Measurements from ENCODE around the gene RGS7.
"Not testable (repeated sequence)": the region's sequence is repeated elsewhere in the genome, so short reads cannot be mapped to it uniquely, and the experiment has no call there.

The RGS7 gene

DNA sequence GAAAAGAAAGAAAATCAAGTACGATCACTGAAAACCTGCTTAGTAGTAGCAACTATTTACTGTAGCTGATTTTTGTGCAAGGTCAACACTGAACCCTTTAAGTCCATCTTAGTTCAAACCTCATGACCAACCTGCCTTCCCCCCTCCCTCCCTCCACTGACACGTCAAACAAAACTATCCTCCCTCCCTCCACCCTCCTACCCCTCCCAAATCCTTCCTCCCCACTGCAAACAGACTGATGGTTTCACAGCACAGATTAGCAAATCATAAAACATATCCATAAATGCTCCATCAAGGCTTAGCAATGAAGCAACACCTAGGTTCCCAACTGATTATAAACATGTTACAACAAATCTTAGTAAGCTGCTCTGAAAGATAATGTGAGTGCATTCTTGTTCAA lies 580.8 kb downstream of the RGS7 start:
- DNase-seq (ENCODE audit: low read depth), result no peak

DNA sequence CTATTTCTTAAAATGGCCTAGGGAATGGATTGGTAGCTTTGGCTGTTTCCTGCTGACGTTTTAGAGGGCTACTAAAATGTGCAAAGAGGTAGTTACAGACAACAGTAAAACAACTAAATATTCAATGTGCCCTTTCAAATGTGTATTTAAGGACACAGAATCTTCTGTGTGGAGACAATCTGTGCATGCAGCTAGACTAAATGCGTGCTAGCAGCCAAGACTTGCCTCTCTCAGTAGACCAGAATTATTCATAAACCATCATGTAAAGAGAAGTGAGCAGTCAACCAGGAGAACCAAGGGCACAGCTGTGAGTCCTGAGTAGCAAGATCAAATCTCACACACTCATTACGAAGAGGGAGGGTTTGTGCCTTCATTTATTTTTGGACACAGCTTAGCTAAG lies 584.9 kb downstream of the RGS7 start:
- no peak for DNase-seq (ENCODE audit: low read depth)

DNA sequence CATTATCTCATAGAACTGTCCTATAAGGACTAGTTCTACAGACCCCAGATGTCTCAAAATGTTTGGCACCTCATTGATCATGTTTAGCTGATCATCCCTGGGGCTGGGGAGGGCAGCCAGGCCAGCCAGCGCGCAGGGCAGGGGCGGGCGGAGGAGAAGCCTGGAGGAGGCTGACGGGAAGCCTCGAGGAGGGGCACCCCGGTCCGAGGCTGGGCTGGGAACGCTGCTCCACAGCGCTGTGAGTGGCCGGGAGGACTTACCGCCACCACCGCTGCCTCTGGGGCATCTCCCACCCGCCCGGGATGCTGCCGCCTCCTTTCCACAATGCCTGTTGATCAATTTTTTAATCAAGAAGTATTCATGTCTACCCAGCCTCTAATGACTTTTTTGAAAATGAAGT lies 585.6 kb downstream of the RGS7 start:
- DNase-seq (ENCODE audit: low read depth), result no peak

DNA sequence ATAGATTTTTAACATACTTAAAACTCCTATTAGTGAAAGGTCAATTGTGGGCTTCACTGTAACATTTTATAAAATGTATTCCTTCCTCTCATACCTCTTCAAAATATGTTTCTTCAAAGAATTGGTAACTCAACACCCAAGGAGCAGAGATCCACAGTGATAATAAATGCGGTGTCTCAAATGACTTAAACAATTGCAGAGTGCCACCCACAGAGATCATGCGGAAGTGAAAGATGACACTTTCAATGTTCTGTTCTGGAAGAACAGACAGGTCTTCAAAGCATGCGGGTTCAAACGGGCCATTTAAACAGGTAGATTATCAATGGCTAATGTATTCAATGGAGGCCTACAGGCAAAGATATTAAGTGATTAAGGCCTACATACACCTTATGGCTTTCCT lies 588.0 kb downstream of the RGS7 start:
- DNase-seq (ENCODE audit: low read depth), result no peak

DNA sequence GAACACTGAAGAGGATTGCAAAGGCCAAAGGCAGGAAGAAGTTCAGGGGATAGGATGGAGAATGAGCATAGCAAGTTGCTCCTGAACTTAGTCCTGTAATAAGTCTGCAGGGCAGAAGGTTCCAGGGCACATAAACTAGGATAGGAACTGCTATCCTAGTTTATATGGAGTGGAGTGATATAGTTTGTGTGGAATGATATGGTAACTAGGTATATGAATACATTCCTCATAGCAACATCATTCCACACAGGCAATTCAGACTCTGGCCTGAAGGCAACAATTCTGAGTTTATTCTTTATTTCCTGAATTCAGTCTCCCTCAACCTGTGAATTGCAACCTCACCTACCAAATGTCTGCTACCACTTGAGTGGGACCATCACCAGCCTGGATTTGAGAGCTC lies 590.2 kb downstream of the RGS7 start:
- DNase-seq (ENCODE audit: low read depth), result no peak

DNA sequence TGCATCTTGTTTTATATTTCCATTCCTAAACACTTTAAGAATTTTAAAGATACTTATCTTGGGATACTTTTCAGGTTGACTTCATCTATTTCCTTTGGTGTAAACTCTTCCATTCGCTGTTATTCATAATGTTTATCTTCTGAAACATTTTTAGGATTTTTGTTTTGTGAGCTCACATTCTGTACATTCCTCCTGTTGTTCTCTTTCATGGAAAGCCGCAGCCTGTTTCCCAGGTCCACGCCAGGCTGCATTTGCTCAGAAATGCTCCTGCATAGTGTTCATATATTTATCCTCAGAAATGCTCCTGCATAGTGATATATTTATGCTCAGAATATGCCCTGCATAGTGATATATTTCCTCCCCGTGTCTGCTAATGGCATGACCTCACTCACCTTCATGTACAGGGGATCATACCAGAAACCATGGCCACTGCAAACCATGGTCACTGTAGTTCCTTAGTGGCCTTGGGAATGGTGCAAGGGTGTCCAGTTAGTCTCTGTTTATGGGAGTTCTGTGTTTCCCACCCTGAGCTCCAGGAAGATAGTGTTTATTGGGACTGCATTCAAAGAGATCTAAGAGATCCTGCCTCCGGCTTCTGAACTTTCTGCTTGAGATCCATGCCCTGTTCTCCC lies 591.2 kb downstream of the RGS7 start:
- no peak for DNase-seq (ENCODE audit: low read depth)

DNA sequence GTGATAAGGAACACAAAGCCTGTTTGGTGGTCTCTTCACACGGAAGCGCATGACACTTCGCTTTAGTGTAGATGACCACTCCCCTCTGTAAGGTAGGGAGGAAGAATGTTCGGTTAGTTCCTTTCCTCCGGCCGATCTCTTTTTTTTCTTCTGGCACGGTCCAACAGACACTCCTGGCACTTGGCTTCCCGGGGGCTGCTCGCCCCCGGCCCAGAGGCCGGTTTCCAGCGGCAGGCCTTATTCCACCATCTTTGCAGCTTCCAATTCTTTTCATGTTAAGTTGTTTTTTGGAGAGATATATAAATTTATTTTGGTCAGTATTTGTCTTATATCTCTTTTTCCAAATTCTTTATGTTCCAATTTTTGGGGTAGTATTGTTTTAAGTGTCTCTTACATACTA lies 593.2 kb downstream of the RGS7 start:
- DNase-seq (ENCODE audit: low read depth), result no peak

DNA sequence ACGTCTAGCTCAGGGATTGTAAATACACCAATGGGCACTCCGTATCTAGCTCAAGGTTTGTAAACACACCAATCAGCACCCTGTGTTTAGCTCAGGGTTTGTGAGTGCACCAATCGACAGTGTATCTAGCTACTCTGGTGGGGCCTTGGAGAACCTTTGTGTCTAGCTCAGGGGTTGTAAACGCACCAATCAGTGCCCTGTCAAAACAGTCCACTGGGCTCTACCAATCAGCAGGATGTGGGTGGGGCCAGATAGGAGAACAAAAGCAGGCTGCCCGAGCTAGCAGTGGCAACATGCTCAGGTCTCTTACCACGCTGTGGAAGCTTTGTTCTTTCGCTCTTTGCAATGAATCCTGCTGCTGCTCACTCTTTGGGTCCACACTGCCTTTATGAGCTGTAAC lies 593.9 kb downstream of the RGS7 start:
- not testable (repeated sequence) for DNase-seq (ENCODE audit: low read depth)

DNA sequence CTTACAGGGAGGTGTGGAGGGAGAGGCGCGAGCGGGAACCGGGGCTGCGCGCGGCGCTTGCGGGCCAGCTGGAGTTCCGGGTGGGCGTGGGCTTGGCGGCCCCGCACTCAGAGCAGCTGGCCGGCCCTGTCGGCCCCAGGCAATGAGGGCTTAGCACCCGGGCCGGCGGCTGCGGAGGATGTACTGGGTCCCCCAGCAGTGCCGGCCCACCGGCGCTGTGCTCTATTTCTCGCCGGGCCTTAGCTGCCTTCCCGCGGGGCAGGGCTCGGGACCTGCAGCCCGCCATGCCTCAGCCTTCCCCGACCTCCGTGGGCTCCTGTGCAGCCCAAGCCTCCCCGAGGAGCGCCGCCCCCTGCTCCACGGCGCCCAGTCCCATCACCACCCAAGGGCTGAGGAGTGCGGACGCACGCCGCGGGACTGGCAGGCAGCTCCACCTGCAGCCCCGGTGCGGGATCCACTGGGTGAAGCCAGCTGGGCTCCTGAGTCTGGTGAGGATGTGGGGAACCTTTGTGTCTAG lies 594.5 kb downstream of the RGS7 start:
- not testable (repeated sequence) for DNase-seq (ENCODE audit: low read depth)

DNA sequence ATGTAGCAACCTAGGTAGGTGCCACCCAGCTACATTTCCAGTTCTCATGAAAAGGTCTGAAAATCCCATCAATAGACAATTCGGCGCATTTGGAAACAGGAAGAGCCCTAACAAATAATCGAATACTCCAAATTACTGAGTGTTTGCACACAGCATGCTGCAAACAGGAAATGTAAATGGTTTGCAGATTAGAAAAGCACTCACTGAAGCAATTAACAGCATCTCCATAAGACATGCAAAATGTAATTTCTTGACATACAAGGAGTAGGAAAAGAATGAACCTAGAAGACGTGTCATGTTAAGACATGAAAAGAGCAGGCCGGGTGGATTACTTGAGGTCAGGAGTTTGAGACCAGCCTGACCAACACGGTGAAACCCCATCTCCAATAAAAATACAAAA lies 598.2 kb downstream of the RGS7 start:
- DNase-seq (ENCODE audit: low read depth), result not testable (repeated sequence)

DNA sequence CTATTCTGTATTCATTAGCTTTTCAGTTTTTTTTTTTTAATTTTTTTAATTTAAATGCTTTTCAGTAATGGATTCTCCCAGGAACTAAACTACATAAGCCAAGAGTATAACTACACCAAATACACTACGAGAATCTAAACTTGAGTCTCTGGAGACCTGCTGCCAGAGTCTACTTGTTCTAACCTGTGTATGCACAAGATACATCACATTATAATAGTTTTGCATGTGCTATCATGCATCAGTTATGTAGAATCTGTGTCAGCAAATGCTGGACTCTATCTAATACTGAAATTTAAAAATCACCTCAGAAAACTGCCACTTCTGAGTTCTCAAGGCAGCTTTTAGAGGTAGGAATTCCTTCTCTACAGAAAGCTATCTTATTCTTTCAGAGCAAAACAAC lies 598.7 kb downstream of the RGS7 start:
- no peak for DNase-seq (ENCODE audit: low read depth)

DNA sequence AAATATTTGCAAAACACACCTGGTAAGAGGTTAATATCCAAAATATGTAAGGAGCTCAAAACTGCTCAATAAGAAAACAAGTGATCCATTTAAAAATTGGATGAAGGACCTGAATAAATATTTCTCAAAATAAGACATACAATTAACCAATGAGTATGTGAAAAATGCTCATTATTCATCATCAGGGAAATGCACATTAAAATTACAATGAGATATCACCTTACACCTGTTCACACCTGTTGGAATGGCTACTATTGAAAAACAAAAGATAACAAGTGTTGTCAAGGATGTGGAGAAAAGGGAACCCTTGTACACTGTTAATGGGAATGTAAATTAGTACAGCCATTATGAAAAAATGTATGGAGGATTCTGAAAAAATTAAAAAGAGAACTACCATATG lies 609.1 kb downstream of the RGS7 start:
- no peak for DNase-seq (ENCODE audit: low read depth)

DNA sequence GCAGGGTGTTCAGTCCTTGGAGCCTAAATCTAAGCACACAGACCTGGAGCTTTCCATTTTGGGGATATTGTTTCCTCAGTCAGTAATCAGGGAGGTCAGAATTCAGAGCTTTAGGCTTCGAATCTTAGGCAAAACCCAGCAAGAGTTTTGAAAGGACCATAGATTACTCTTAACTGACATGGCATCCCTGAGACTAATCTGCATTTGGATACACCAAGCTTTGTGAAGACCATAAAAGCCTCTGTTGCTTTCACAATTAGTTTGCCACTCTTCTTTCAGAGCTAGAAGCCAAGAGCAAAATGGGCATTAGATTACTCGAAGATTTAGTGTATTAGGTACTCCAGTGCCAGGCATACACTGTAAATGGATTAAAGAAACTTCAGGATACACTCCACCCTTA lies 613.3 kb downstream of the RGS7 start:
- no peak for DNase-seq (ENCODE audit: low read depth)

DNA sequence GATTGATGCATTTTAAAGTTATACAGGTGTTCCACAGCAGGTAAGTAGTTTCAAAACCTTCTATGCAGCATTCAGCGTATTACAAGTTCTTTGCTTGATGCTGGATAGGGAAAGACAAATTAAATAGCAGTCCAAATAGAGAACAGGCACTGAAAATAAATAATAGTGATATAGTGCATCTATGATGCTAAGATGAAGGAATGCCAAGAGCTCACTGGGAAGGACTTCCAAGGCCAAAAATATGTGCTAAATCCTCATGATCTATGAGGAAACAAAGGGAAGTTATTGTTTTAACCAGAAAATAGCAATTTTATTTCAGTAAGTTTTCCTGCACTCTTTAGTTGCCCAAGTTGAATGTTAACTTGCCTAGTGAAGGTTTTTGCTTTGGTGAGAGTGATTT lies 617.3 kb downstream of the RGS7 start:
- DNase-seq (ENCODE audit: low read depth), result no peak

DNA sequence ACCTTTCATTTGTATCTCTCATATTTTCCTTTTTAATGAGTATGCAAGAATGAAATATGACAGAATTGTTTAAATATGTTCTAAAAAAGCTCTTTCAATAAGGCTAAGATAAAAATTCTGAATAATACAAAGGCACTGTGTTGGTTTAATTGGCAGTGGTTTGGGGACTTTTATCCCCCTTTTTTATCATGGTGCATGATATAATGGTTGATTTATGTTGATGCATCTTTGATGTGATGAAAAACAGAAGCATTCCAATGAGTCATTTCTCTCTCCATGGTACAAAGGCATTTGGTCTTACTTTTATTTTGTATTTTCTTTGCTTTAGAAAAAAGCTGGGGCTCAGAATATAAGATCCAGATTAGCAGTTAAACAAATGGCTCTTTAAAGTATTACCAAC lies 617.9 kb downstream of the RGS7 start:
- DNase-seq (ENCODE audit: low read depth), result no peak

DNA sequence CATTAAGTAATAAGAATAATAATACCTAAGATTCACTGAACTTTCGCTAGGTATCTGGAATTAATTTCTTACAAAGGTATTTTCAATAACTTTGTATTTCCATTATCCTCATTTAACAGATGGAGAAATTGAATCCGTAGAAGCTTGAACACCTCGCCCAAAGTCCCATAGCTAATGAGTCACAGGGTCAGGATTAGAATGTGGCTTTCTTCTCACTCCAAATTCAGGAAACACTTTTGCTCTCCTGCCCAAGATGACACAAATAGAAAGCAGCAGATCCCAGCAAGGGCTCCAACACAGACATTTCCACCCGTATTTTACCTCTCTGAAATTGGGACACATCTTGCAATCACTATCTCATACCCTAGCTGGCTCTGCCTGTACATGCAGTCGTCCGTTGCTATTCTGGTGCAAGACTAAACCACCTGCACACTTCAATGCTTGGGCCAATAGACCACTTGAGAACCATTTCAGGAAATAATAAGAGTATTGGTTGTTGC lies 619.2 kb downstream of the RGS7 start:
- DNase-seq (ENCODE audit: low read depth), result no peak

DNA sequence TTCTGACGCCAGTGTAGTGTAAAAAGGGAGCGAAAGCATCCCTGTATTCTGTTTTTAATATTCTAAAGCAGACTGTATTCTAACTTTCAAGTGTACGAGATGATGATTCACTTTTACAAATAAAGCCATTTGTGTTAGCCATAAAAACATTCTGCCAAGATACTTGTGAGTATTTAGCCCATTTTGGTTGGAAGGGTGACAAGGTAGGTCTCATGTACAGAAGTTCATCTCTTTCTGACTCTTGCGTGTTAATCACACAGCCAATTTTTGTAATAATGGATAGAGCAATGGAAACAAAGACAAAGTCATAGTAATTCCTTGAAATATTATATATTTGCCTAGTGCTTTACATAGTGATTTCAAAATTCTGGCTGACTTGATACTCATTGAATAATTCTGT lies 619.7 kb downstream of the RGS7 start:
- no peak for DNase-seq (ENCODE audit: low read depth)

DNA sequence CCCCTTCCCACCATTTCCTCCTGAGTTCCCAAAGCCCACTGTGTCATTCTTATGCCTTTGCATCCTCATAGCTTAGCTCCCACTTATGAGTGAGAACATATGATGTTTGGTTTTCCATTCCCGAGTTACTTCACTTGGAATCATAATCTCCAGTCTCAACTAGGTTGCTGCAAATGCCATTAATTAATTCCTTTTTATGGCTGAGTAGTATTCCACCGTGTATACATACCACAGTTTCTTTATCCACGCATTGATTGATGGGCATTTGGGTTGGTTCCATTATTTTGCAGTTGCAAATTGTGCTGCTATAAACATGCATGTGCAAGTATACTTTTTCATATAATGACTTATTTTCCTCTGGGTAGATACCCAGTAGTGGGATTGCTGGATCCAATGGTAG lies 622.3 kb downstream of the RGS7 start:
- not testable (repeated sequence) for DNase-seq (ENCODE audit: low read depth)

DNA sequence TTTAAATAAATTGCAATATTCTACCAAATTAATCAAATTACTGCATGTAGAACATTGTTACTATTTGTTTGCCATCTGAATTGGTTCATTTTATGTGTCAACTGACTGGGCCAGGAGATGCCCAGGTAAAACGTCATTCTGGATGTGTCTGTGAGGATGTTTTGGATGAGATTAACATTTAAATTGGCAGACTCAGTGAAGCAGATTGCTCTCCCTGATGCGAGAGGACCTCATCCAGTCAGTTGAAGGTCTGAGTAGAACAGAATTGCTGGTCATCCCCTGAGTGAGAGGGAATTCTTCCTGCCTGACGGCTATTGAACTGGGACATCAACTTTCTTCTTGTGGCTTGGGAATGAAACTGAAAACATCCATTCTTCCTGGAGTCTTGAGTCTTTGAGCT lies 623.0 kb downstream of the RGS7 start:
- DNase-seq (ENCODE audit: low read depth), result no peak

DNA sequence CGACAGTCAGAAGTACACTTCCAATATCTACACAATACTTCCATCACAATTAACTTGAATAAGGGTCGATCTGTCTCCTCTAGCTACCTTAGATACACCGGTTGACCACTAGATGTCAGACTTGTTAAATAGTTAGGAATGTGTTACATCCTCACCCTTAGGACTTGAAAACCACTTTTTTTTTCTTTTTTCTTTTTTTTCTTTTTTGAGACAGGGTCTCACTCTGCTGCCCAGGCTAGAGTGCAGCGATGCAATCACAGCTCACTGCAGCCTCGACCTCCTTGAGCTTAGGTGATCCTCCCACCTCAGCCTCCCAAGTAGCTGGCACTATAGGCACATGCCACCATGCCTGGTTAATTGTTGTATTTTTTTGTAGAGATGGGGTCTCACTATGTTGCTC lies 624.6 kb downstream of the RGS7 start:
- DNase-seq (ENCODE audit: low read depth), result no peak

Data from stimulated activated CD4-positive, alpha-beta T cell treated with anti-CD3 and anti-CD28 coated beads, Interleukin-2, amount 100 ng/mL, for 4 hours (primary cell).